Measurements from ENCODE around the gene SPDYC.

DNA sequence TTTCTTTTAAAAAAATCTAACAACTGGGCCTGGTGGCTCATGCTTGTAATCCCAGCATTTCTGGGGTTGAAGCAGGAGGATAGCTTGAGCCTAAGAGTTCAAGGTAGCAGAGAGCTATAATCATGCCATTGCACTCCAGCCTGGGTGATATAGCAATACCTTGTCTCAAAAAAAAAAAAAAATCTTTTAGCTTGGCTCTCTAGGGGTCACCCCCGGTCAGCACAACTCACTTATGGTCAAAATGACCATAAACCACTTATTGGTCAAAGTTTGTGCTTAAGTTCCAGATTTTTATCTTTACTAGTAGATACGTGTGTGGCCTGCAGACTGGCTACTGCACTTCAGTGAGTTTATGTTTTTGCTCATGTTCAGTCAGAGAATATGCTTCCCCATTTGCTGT lies 6.3 kb upstream of the SPDYC start:
- no peak for TF ChIP-seq CTCF (IDR thresholded peaks at IDR 0.05)
- no peak for TF ChIP-seq POLR2A (IDR thresholded peaks at IDR 0.05)

All from breast epithelium (tissue), 3 donors.